ENCODE results near the gene OR2AP1. TPM values are rescaled to one million over a fixed set of nuclear protein-coding genes. Genes with fewer than 3 reads are reported as not detected.
"Not testable (repeated sequence)": the region's sequence is repeated elsewhere in the genome, so short reads cannot be mapped to it uniquely, and the experiment has no call there.

OR2AP1 gene
- total RNA-seq, 1 experiment from 2014 or later, result not detected

DNA sequence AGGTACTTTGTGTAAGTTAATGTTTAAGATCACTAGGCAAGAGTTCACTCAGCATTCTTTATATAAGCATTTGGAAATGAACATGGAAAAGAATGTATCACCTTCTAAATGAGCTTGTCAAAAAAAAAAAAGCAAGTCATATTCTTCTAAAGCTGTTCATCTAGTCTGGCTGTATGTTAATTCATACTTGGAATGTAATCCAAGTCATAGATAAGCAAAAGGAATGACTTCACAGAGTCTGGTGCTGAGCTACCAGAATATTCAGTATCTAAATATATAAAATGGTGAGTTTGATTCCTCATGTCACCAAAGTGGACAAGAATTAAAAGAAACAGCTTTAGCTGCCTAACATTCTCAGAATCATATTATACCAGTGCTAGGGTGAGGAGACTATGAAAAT is 18.0 kb upstream of the OR2AP1 start:
- H2BK20ac ChIP-seq (ENCODE audit: low read depth, low read length, poor library complexity, severe bottlenecking), result no peak overlapping the region
- H3K27me3 ChIP-seq (ENCODE audit: insufficient read depth, low read length), result no peaks in the 10 kb centered on the region
- H3K4me3 Mint-ChIP-seq, result no peak overlapping the region
- no peaks in the 10 kb centered on the region for H3K4me1 Mint-ChIP-seq
- H2BK5ac ChIP-seq (ENCODE audit: insufficient read length, low read length), result no peak overlapping the region
- H3K4ac ChIP-seq (ENCODE audit: low read depth, low read length), result no peak overlapping the region
- TF ChIP-seq, protein P1, sequence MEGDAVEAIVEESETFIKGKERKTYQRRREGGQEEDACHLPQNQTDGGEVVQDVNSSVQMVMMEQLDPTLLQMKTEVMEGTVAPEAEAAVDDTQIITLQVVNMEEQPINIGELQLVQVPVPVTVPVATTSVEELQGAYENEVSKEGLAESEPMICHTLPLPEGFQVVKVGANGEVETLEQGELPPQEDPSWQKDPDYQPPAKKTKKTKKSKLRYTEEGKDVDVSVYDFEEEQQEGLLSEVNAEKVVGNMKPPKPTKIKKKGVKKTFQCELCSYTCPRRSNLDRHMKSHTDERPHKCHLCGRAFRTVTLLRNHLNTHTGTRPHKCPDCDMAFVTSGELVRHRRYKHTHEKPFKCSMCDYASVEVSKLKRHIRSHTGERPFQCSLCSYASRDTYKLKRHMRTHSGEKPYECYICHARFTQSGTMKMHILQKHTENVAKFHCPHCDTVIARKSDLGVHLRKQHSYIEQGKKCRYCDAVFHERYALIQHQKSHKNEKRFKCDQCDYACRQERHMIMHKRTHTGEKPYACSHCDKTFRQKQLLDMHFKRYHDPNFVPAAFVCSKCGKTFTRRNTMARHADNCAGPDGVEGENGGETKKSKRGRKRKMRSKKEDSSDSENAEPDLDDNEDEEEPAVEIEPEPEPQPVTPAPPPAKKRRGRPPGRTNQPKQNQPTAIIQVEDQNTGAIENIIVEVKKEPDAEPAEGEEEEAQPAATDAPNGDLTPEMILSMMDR (conservative IDR thresholded peaks at IDR 0.05), result no peak
- H3K23ac ChIP-seq (ENCODE audit: insufficient read length, low read depth, low read length), result no peak overlapping the region
- no peak overlapping the region for H4K91ac ChIP-seq (ENCODE audit: insufficient read length, low read depth, low read length)
- no peaks in the 10 kb centered on the region for H3K4me1 ChIP-seq (ENCODE audit: insufficient read depth, low read length)
- H2AFZ ChIP-seq (ENCODE audit: low read length), result no peak overlapping the region
- no peak overlapping the region for H3K56ac ChIP-seq (ENCODE audit: insufficient read length, low read depth, low read length)
- H3K23me2 ChIP-seq (ENCODE audit: insufficient read length, low read depth, low read length, poor library complexity, severe bottlenecking), result no peaks in the 10 kb centered on the region
- no peak for DNase-seq
- no peaks in the 10 kb centered on the region for H3K79me1 ChIP-seq (ENCODE audit: insufficient read depth, low read depth, low read length, poor library complexity, severe bottlenecking)
- H3K9me3 Mint-ChIP-seq, result peaks cover 14 to 19% of the 10 kb centered on the region in 2 experiments; a peak in 4 of 5 replicates
- no peak overlapping the region for H3K9ac ChIP-seq (ENCODE audit: extremely low read depth, insufficient read length, low read length)
- H3K27ac Mint-ChIP-seq, result no peak overlapping the region
- H3T11ph ChIP-seq (ENCODE audit: low read length), result no peak overlapping the region
- no peak overlapping the region for H2BK15ac ChIP-seq (ENCODE audit: low read depth, low read length)
- H3K14ac ChIP-seq (ENCODE audit: insufficient read depth, low read length), result no peak overlapping the region
- H3K9me3 ChIP-seq (ENCODE audit: control insufficient read depth, low read depth, low read length), result peaks cover 3% of the 10 kb centered on the region
- no peak overlapping the region for H4K8ac ChIP-seq (replicated peaks; ENCODE audit: insufficient read length, low read depth, low read length)
- H2AK5ac ChIP-seq (ENCODE audit: insufficient read length, low read length), result no peak overlapping the region
- H3K36me3 Mint-ChIP-seq (ENCODE audit: insufficient read depth in 1 of 3, low read depth in 3 of 3), result peaks cover 0 to 2% (median 0%) of the 10 kb centered on the region in 3 experiments; a peak in 1 of 7 replicates
- no peaks in the 10 kb centered on the region for H3K27me3 Mint-ChIP-seq (ENCODE audit: low read depth)
- no peak overlapping the region for H2BK120ac ChIP-seq (ENCODE audit: low read depth, low read length, poor library complexity, severe bottlenecking)
- no peak overlapping the region for H3K4me2 ChIP-seq (ENCODE audit: insufficient read depth, insufficient read length, low read length)
- H3K79me2 ChIP-seq (ENCODE audit: insufficient read depth, low read length), result no peaks in the 10 kb centered on the region
- no peak overlapping the region for H2BK12ac ChIP-seq (ENCODE audit: insufficient read length, low read depth, low read length)
- H4K5ac ChIP-seq (ENCODE audit: insufficient read length, low read depth, low read length), result no peak overlapping the region
- no peak overlapping the region for H3K27ac ChIP-seq (ENCODE audit: insufficient read length, low read depth, low read length)
- no peak overlapping the region for H3K18ac ChIP-seq (ENCODE audit: insufficient read length, low read depth, low read length)
- H4K20me1 ChIP-seq (ENCODE audit: control insufficient read depth, insufficient read depth, insufficient read length), result no peaks in the 10 kb centered on the region

- H3K56ac ChIP-seq (ENCODE audit: insufficient read length, low read depth, low read length), result not testable (repeated sequence)
Observed at GRCh38 chr12:55570060-55570459, 2.2 kb upstream of the OR2AP1 start.

More at GRCh38 chr12:55570060-55570459, 2.2 kb upstream of the OR2AP1 start:
- H3K23me2 ChIP-seq (ENCODE audit: insufficient read length, low read depth, low read length, poor library complexity, severe bottlenecking); H2BK12ac ChIP-seq (ENCODE audit: insufficient read length, low read depth, low read length); H3K4me2 ChIP-seq (ENCODE audit: insufficient read depth, insufficient read length, low read length); H3K4me1 Mint-ChIP-seq; H3K14ac ChIP-seq (ENCODE audit: insufficient read depth, low read length); H4K5ac ChIP-seq (ENCODE audit: insufficient read length, low read depth, low read length); H3K4me3 Mint-ChIP-seq; H3K27me3 Mint-ChIP-seq (ENCODE audit: low read depth); H3K79me1 ChIP-seq (ENCODE audit: insufficient read depth, low read depth, low read length, poor library complexity, severe bottlenecking); H3K27ac Mint-ChIP-seq; H3K4me1 ChIP-seq (ENCODE audit: insufficient read depth, low read length); H4K8ac ChIP-seq (replicated peaks; ENCODE audit: insufficient read length, low read depth, low read length); H3K4ac ChIP-seq (ENCODE audit: low read depth, low read length); H4K91ac ChIP-seq (ENCODE audit: insufficient read length, low read depth, low read length); DNase-seq; H2AK5ac ChIP-seq (ENCODE audit: insufficient read length, low read length); H2BK15ac ChIP-seq (ENCODE audit: low read depth, low read length); H3T11ph ChIP-seq (ENCODE audit: low read length); H3K27me3 ChIP-seq (ENCODE audit: insufficient read depth, low read length); H4K20me1 ChIP-seq (ENCODE audit: control insufficient read depth, insufficient read depth, insufficient read length); H2AFZ ChIP-seq (ENCODE audit: low read length); H3K27ac ChIP-seq (ENCODE audit: insufficient read length, low read depth, low read length); H3K79me2 ChIP-seq (ENCODE audit: insufficient read depth, low read length); H2BK20ac ChIP-seq (ENCODE audit: low read depth, low read length, poor library complexity, severe bottlenecking); H2BK5ac ChIP-seq (ENCODE audit: insufficient read length, low read length); H3K23ac ChIP-seq (ENCODE audit: insufficient read length, low read depth, low read length); H3K18ac ChIP-seq (ENCODE audit: insufficient read length, low read depth, low read length); H3K9ac ChIP-seq (ENCODE audit: extremely low read depth, insufficient read length, low read length); H2BK120ac ChIP-seq (ENCODE audit: low read depth, low read length, poor library complexity, severe bottlenecking): not testable (repeated sequence)
- Mint-ChIP-seq H3K36me3 (ENCODE audit: insufficient read depth in 1 of 3, low read depth in 3 of 3) (peaks cover 9 to 25% (median 20%) of the 10 kb centered on the region in 3 experiments), H3K9me3 (peaks cover 44 to 47% of the 10 kb centered on the region in 2 experiments)
- H3K9me3 ChIP-seq (ENCODE audit: control insufficient read depth, low read depth, low read length), result peaks cover 13% of the 10 kb centered on the region
